B cell (primary cell): Measurements from ENCODE around the gene TRPM2. TPM values are rescaled to one million over a fixed set of nuclear protein-coding genes. Genes with fewer than 3 reads are reported as not detected.

ENCODE experiments used
- ATAC-seq: fragments of 200-7000 bp; cut with Tn5 transposase; one replicate; pipeline ENCODE4 v1.10.0; 2021; ENCODE audit warnings: low read depth, mild to moderate bottlenecking, moderate number of reproducible peaks, moderate library complexity
- CTCF ChIA-PET: fragments of 350-600 bp; sonication (Branson Sonifier 250); formaldehyde crosslinking; loops from one replicate; lab custom pipeline; 2021; ENCODE audit warnings: antibody characterized with exemption, inconsistent platforms; lab: Charles Lee
- POLR2A ChIA-PET: fragments of 350-600 bp; sonication (Branson Sonifier 250); formaldehyde crosslinking; loops from one replicate; lab custom pipeline; 2021; ENCODE audit warnings: antibody characterized with exemption; lab: Charles Lee
- DNase-seq: peaks from one replicate; pipeline ENCODE4 v3.0.0; 2013
- H2AFZ ChIP-seq: 2 replicates; pipeline ENCODE4 v1.6.1; 2012; ENCODE audit warnings: mild to moderate bottlenecking, low read depth, low read length; ENCODE audit not compliant: insufficient read depth, poor library complexity, severe bottlenecking
- H3K27ac ChIP-seq, 2 donors: 1 replicate in 1 of 2; 2 replicates in 1 of 2; pipeline ENCODE4 v1.5.1; 2012 to 2013; ENCODE audit warnings: low read length in 2 of 2, mild to moderate bottlenecking in 2 of 2, moderate library complexity in 1 of 2
- H3K27me3 ChIP-seq, 4 experiments: fragments of 200-600 bp in 1 of 4; sonication (generic) in 1 of 4; replicated peaks in 1 of 4; 1 replicate in 2 of 4; 2 replicates in 2 of 4; pipeline versions ENCODE4 v1.6.1 to v1.7.0; 2013 to 2016; ENCODE audit warnings: low read length in 3 of 4, mild to moderate bottlenecking in 2 of 4, mixed read lengths in 1 of 4, moderate library complexity in 1 of 4; ENCODE audit not compliant: insufficient read depth in 4 of 4, control insufficient read depth in 3 of 4; ENCODE audit errors: control extremely low read depth in 1 of 4
- H3K36me3 ChIP-seq, 2 experiments: replicated peaks in 1 of 2; 1 replicate in 1 of 2; 2 replicates in 1 of 2; pipeline versions ENCODE4 v1.6.1 to v1.7.1; 2013; ENCODE audit warnings: low read length in 1 of 2; ENCODE audit not compliant: insufficient read depth in 2 of 2, control insufficient read depth in 1 of 2; ENCODE audit errors: control extremely low read depth in 1 of 2, extremely low read depth in 1 of 2
- H3K4me1 ChIP-seq, 2 donors: fragments of 200-600 bp in 1 of 2; sonication (generic) in 1 of 2; 1 replicate in 1 of 2; 2 replicates in 1 of 2; pipeline versions ENCODE4 v1.5.1 to v1.6.1; 2013 to 2017; ENCODE audit warnings: low read length in 2 of 2; ENCODE audit not compliant: control insufficient read depth in 2 of 2, insufficient read depth in 2 of 2
- H3K4me2 ChIP-seq: replicated peaks from 2 replicates; pipeline ENCODE3; 2012; ENCODE audit warnings: mild to moderate bottlenecking, low read depth, low read length; ENCODE audit not compliant: poor library complexity, severe bottlenecking
- H3K4me3 ChIP-seq, 5 experiments: fragments of 200-600 bp in 1 of 5; sonication (generic) in 1 of 5; 1 replicate in 3 of 5; 2 replicates in 2 of 5; pipeline versions ENCODE4 v1.5.1 to v1.7.0; 2011 to 2016; ENCODE audit warnings: low read length in 4 of 5, mild to moderate bottlenecking in 4 of 5, low read depth in 2 of 5, control low read depth in 1 of 5, moderate library complexity in 1 of 5; ENCODE audit not compliant: insufficient read depth in 1 of 5; ENCODE audit errors: control extremely low read depth in 1 of 5, extremely low read depth in 1 of 5
- H3K79me2 ChIP-seq: fragments of 200-600 bp; sonication (generic); one replicate; pipeline ENCODE4 v1.6.0; 2016; ENCODE audit warnings: low read length; ENCODE audit not compliant: control insufficient read depth, insufficient read depth
- H3K9ac ChIP-seq: fragments of 200-600 bp; sonication (generic); 2 replicates; pipeline ENCODE4 v1.6.1; 2017; ENCODE audit warnings: mild to moderate bottlenecking, low read length, moderate library complexity
- H3K9me3 ChIP-seq, 3 donors: one replicate each; pipeline versions ENCODE4 v1.6.1 to v1.7.1; 2013; ENCODE audit warnings: low read length in 2 of 3; ENCODE audit not compliant: control insufficient read depth in 2 of 3, insufficient read depth in 1 of 3; ENCODE audit errors: control extremely low read depth in 1 of 3
- H4K20me1 ChIP-seq: 2 replicates; pipeline ENCODE4 v1.6.0; 2012; ENCODE audit warnings: mild to moderate bottlenecking, low read length; ENCODE audit not compliant: insufficient read depth, control insufficient read depth, poor library complexity, severe bottlenecking
- H3K27ac Mint-ChIP-seq: one replicate; pipeline ENCODE4 v1.8.0; 2021; ENCODE audit warnings: mixed read lengths
- H3K27me3 Mint-ChIP-seq: one replicate; pipeline ENCODE4 v1.8.0; 2021; ENCODE audit warnings: mixed read lengths
- H3K4me1 Mint-ChIP-seq: one replicate; pipeline ENCODE4 v1.8.0; 2021; ENCODE audit warnings: mixed read lengths
- H3K4me3 Mint-ChIP-seq: one replicate; pipeline ENCODE4 v1.8.0; 2021; ENCODE audit warnings: mixed read lengths
- H3K9me3 Mint-ChIP-seq: one replicate; pipeline ENCODE4 v1.8.0; 2022; ENCODE audit warnings: mixed read lengths; ENCODE audit not compliant: insufficient read depth
- CTCF ChIP-seq: fragments of 200-600 bp; IDR thresholded peaks from one replicate; pipeline ENCODE4 v1.8.0; 2022; ENCODE audit warnings: antibody characterized with exemption, mild to moderate bottlenecking
- EZH2 ChIP-seq: IDR thresholded peaks from 2 replicates; pipeline ENCODE4 v1.6.1; 2012; ENCODE audit warnings: borderline replicate concordance, low read depth, mild to moderate bottlenecking, moderate library complexity, low read length; ENCODE audit not compliant: insufficient read depth, poor library complexity, severe bottlenecking
- WGBS: methylation state at CpG from one replicate; pipeline ENCODE4 v1.1.5; 2013; ENCODE audit warnings: missing lambda C conversion rate; ENCODE audit not compliant: insufficient coverage; 5-methylcytosine and 5-hydroxymethylcytosine counted together
- intact Hi-C: fragments of 100-400 bp; cut with micrococcal nuclease; formaldehyde crosslinking; loops from one replicate; pipeline ENCODE4 v1.10.0; 2022
- polyA plus RNA-seq: library from polyadenylated mRNA; depleted of rRNA; stranded (reverse); fragments of >200 nt; gene quantifications from 2 replicates; pipeline ENCODE4 v1.2.3, GENCODE V29; 2012
- total RNA-seq, 2 donors: library from RNA; stranded (reverse); fragments of 120-200 nt in 1 of 2; gene quantifications; 1 replicate in 1 of 2; 2 replicates in 1 of 2; pipeline versions ENCODE4 v1.2.3 to v1.2.4, GENCODE V29; 2013 to 2022

TRPM2 gene
- total and polyA plus RNA-seq, 2 donors (not counting 1 experiment from before 2014, with no cell fraction given): 1.6 to 8.4 TPM

GRCh38 chr21:44413566-44414290, 60.3 kb downstream of the TRPM2 start:
- Histone ChIP-seq H3K36me3 (peaks cover 0 to 20% of the 10 kb centered on the region in 2 experiments), H3K9ac (no peak overlapping the region), H3K9me3 (peaks cover 0 to 12% (median 0%) of the 10 kb centered on the region in 3 donors), H3K4me1 (no peaks in the 10 kb centered on the region), H3K4me3 (no peak overlapping the region), H3K79me2 (no peaks in the 10 kb centered on the region), H3K27me3 (no peaks in the 10 kb centered on the region), H4K20me1 (no peaks in the 10 kb centered on the region), H2AFZ (no peak overlapping the region), H3K4me2 (no peak overlapping the region), H3K27ac (no peak overlapping the region)
- ATAC-seq (no peak), DNase-seq (no peak)
- Mint-ChIP-seq H3K9me3 (no peaks in the 10 kb centered on the region), H3K27me3 (no peaks in the 10 kb centered on the region), H3K4me1 (no peaks in the 10 kb centered on the region), H3K4me3 (no peak overlapping the region), H3K27ac (no peak overlapping the region)
- WGBS: 97% methylated on average over 21 of the region's 27 CpGs
- no peak for TF ChIP-seq CTCF
- no peak for TF ChIP-seq EZH2
- ChIA-PET POLR2A (no interaction called here), CTCF (no interaction called here)
- intact Hi-C loops: no loop called here

- H3K79me2 ChIP-seq: peaks cover 3% of the 10 kb centered on the region
- H3K27me3 ChIP-seq: no peaks in the 10 kb centered on the region
- H3K27ac Mint-ChIP-seq: no peak overlapping the region
- H3K4me1 Mint-ChIP-seq: no peaks in the 10 kb centered on the region
- TF ChIP-seq EZH2: no peak
- no peak for TF ChIP-seq CTCF
- H3K4me2 ChIP-seq: no peak overlapping the region
- no peak overlapping the region for H3K9ac ChIP-seq
- peaks cover 0 to 12% (median 0%) of the 10 kb centered on the region in 3 donors for H3K9me3 ChIP-seq
- H3K4me3 ChIP-seq: no peak overlapping the region
- H3K4me3 Mint-ChIP-seq: no peak overlapping the region
- H3K4me1 ChIP-seq: no peaks in the 10 kb centered on the region
- H2AFZ ChIP-seq: no peak overlapping the region
- 98% methylated on average over 30 of the region's 30 CpGs for WGBS
- no peaks in the 10 kb centered on the region for H3K27me3 Mint-ChIP-seq
- ChIA-PET POLR2A (no interaction called here), CTCF (no interaction called here)
- ATAC-seq: no peak
- intact Hi-C loops: no loop called here
- H4K20me1 ChIP-seq: no peaks in the 10 kb centered on the region
- DNase-seq: no peak
- H3K27ac ChIP-seq: no peak overlapping the region
- H3K9me3 Mint-ChIP-seq: no peaks in the 10 kb centered on the region
- peaks cover 0 to 26% of the 10 kb centered on the region in 2 experiments for H3K36me3 ChIP-seq
These were observed 61.1 kb downstream of the TRPM2 start for GRCh38 chr21:44414291-44415072.
